HG02870 (cell line): ENCODE measurements around the gene CAMKMT.
A peak's percentile ranks its signal among the peaks of the same experiment; 100 is the strongest.

Experiments
- ATAC-seq: cut with Tn5 transposase; IDR thresholded peaks from one replicate; pipeline ENCODE4 v1.9.1; 2021; ENCODE audit warnings: mild to moderate bottlenecking, moderate library complexity; ENCODE audit not compliant: unreplicated experiment

The CAMKMT gene

DNA sequence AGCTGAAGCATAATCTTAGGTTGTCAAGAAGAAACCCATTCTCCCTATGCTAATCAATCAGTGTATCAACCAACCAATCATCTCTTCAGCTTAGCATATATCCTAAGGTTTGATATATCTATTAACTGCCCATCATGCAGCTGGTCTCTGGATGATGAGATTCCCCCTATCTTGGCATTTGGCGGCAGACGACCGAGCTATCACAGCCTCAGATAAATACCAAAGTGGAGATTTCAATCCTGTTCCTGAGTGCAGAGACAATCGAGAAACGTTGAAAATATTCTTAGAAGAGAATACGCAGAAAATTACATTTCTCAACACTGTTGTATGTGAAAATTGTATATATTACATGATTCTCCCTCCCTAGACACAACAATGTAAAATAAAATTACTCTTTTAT is 320.7 kb downstream of the CAMKMT start:
- no peak for ATAC-seq

DNA sequence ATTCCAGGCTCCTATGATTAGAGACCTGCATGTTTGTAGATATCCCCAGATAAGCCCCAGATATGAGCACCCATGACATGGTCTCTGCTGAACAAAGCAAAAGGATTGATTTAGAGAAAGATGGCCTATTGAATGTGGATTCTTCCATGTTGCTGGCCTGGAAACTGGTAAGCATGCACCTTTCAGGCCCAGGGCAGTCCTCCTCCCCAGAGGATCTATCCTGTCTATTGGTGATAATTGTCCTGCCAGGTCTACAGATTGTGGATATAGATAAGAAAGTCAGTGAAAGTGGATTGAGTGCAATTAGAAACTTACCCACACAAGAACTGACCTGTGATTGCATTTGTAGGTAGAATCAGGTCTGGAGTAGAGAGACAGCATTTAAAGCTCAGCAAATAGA is 322.8 kb downstream of the CAMKMT start:
- no peak for ATAC-seq

GRCh38 chr2:44686561-44686960 is 324.8 kb downstream of the CAMKMT start:
- ATAC-seq: no peak

DNA sequence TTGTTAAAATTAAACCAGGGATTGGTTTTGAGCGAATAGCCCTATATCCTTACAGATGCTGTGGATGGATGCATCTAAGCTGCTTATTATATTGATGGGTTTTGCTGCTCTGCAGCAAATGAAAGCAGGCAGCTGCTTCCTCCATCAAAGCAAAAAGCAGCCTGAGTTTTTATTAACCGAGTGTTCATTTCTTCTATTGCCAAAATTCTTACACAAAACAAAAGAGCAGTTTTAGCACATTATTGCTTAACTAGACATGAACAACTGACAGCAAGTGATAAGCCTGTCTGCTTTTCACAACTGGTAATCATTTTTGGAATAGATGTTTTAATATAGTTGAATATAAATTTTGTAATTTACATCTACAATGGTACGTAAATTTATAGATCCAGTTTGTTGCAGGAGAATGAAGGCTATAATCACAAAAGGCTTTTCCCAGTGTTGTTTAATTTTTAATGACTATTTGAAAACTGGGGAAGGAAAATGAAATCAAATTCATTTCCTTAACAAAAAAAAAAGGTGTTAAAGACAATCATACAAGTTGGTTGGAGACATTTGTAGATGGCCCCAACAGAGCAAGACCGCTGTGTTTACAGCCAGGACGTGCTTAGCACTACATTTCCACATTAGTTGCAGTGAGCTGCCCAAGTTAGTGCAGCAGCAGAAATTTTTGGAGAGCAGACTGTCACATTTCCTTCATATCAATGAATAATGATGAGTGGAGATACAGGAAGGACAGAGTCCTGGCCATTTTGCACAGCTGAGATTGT is 326.1 kb downstream of the CAMKMT start:
- no peak for ATAC-seq

DNA sequence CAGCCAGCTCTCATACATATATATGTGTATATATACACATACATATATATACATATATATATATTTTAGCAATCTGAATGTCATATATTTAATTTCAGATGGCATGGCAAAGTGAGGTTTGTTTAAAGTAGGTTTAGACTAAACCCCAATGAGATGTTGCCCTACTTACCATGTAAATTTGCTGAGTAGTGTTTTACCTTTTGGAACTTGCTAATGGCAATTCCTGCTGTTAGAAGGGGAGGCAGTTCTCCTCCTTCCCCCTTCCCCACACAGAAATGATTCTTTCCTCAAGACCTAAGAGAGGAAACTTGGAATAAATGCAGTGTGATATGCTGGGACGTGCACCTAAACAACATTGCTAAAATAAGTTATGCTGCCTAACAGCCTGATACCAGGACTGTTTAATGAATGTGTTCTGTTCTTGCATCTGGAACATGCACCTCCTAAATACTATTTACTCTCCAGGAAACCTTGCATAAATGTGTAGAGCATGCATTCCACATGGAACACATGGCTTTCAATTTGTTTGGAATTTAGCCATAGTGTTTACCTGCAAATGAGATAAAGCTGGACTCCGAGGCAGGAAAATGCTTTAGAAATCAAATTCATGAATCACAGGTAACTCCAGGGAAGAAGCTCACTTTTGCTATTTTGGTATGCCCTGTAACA is 326.8 kb downstream of the CAMKMT start:
- ATAC-seq: no peak

DNA sequence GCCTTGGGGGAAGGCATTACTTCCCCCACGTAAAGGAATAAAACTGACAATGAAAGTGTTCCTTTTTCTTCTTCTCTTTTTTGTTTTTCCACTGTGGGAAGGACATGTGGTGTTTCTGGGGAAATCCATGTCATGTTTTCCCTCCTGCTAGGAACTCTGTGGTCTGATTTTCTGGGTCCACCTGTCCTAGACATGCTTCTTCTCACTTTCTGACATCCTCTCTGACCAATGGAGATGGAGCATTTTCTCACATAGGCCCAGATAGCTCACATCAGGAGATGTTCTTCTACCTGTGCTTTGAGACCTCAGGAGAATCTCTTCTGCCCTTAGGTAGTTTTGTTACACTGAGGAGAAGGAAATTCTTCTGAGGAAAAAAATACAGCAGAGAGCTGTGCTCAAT is 327.8 kb downstream of the CAMKMT start:
- ATAC-seq: no peak

GRCh38 chr2:44691174-44691785 is 329.5 kb downstream of the CAMKMT start:
- ATAC-seq: no peak

- ATAC-seq: no peak
Observed at GRCh38 chr2:44692821-44693220, 331.1 kb downstream of the CAMKMT start.

DNA sequence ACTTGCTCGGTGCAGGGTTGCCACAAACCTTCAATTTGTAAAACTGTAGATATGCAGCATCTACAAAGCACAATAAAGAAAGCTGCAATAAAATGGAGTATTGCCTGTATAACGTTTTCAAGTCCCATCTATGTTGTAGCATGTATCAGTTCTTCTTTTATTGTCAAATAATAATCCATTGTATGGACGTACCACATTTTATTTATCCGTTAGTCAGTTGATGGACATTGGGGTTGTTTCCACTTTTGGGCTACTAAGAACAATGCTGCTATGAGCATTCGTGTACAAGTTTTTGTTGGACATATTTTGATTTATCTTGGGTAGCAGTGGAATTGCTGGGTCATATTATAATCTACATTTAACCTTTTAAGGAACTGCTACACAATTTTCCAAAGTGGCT is 339.1 kb downstream of the CAMKMT start:
- no peak for ATAC-seq

- ATAC-seq: no peak
Observed at GRCh38 chr2:44705356-44705755, 343.6 kb downstream of the CAMKMT start.

- ATAC-seq: no peak
Observed at GRCh38 chr2:44705876-44706480, 344.2 kb downstream of the CAMKMT start.

- no peak for ATAC-seq
Observed at GRCh38 chr2:44706681-44707553, 345.2 kb downstream of the CAMKMT start.

GRCh38 chr2:44707945-44708660 is 346.4 kb downstream of the CAMKMT start:
- ATAC-seq: peak; percentile 57

DNA sequence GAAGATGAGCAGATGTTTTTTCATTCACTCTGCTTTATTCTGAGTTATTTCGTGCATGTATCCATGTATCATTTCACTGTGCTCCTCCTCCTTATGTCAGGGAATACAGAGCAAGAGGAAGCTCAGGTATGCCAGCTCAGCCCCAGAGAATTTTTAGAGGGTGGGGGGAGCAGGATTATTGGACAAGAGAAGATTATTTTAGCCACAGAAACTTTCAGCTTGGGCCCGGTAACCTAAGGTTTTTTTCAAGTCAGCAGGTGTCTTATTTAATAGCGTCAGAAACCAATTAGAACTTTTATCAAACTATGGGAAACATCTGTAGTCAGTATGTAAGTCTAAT is 346.9 kb downstream of the CAMKMT start:
- peak; percentile 6 for ATAC-seq

DNA sequence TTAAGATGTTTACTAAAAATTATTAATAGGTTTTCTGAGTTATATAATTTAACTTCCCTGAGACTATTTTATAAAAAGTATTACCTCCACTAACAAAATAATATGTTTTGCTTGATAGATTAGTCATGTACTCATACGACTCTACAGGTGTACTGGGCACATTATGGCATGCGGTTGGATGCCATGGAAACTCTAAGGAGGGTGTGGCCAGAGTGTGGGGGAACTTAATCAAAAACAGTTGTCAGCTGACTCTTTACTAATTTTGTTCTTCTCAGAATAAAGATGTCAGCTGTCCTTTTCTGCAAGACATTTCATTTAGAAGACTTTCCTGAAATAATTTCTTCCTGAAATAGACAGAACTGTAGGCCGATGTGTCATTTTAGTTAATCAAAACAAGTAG is 351.4 kb downstream of the CAMKMT start:
- no peak for ATAC-seq

- no peak for ATAC-seq
Observed at GRCh38 chr2:44715671-44716081, 353.9 kb downstream of the CAMKMT start.

DNA sequence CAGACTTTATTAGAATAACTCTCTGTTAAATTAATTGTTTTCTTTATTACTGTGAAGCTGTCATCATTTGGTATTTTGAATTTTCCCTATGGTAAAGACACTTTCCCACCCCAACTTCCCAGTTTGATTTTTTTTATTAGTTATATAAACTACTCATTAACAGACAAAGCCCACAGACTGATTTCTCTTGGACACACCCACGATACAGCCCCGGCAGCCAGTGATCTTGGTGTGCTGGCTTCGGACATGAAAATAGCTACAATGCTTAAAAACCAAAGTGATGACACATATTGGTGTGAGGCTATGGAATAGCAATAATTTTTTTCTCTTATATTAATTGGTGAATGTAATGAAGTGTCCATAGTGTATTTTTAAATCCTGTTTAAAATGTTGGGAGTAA is 354.4 kb downstream of the CAMKMT start:
- ATAC-seq: no peak

DNA sequence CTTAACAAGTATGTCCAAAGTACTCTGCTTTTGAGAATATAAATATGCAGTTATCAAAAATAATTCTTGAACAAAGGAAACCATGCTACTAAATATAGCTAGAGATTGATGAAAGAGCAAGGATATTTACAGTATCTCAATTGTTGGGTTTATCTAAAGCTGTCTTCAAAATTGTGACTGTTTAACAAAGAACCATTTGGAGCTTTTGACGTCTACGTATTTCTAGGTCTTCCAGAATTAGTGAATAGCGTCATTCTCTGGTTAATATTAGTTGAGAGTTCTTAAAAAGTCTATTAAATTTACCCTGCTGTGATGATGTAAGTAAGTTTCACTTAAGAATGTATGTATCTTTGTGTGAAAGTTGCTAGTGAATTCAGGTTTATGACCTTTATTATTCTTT is 356.7 kb downstream of the CAMKMT start:
- ATAC-seq: no peak

DNA sequence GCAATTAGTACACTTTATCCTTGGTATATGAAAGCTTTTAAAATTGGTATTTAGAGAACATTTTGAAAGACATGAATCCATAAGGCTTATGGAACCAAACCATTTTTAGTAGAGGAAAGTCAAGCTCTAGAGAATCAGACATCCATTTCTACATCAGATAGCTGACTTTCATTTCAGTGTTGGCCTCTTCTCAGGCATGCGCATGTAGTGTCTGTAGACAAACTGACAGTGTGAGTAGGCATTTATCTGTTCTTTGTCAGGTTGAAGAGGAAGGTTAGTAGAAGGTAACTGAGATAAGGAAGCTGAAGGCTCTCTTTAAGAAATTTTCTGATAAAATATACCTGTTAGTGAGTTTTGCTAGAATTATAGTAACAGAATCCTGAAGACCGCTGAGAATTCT is 357.8 kb downstream of the CAMKMT start:
- ATAC-seq: no peak

DNA sequence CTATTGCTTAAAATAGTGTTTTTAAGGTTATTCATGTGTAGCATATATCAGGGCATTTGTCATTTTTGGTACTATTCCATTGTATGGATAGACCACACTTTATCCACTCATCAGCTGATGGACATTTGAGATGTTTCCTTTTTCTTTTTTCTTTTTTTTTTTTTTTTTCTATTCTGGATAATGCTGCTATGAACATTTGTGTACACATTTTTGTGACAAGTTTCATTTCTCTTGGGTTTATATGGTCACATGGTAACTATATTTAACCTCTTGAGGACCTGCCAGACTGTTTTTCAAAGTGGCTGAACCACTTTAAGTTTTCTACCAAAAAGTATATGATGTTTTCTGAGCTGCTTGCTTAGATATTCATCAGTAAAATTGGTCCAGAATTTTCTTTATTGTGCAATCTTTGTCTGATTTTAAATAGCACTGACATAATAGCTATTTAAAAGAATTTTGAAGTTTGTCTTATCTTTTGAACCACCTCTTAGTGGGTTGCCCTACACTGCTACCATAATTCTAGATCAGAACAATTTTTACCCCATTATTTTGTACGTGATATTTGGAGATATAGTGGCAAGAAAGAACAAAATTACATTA is 360.4 kb downstream of the CAMKMT start:
- no peak for ATAC-seq
